Hippocampal formation (tissue), 2 donors: ENCODE measurements around the gene HSPA6.
A peak's percentile ranks its signal among the peaks of the same experiment; 100 is the strongest.
"Not testable (repeated sequence)": the region's sequence is repeated elsewhere in the genome, so short reads cannot be mapped to it uniquely, and the experiment has no call there.

Experiments
- DNase-seq, 2 donors: peaks; one replicate each; lab custom pipeline; 2025; lab: John Stamatoyannopoulos, UW

The HSPA6 gene

GRCh38 chr1:161532644-161533567 lies 8.6 kb downstream of the HSPA6 start:
- DNase-seq, result peak; percentile 43 to 88

- not testable (repeated sequence) for DNase-seq
Observed at GRCh38 chr1:161537068-161537669, 12.8 kb downstream of the HSPA6 start.

DNA sequence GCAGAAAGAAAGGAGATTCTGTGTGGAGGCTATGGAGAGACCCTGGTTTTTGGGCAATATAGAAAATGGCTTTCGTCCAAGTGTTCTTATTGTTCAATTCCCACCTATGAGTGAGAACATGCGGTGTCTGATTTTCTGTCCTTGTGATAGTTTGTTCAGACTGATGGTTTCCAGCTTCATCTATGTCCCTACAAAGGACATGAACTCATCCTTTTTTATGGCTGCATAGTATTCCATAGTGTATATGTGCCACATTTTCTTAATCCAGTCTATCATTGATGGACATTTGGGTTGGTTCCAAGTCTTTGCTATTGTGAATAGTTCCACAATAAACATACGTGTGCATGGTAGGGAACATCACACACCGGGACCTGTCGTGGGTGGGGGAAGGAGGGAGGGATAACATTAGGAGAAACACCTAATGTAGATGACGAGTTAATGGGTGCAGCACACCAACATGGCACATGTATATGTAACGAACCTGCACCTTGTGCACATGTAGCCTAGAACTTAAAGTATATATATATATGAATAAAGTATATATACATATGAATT lies 14.7 kb downstream of the HSPA6 start:
- not testable (repeated sequence) for DNase-seq

DNA sequence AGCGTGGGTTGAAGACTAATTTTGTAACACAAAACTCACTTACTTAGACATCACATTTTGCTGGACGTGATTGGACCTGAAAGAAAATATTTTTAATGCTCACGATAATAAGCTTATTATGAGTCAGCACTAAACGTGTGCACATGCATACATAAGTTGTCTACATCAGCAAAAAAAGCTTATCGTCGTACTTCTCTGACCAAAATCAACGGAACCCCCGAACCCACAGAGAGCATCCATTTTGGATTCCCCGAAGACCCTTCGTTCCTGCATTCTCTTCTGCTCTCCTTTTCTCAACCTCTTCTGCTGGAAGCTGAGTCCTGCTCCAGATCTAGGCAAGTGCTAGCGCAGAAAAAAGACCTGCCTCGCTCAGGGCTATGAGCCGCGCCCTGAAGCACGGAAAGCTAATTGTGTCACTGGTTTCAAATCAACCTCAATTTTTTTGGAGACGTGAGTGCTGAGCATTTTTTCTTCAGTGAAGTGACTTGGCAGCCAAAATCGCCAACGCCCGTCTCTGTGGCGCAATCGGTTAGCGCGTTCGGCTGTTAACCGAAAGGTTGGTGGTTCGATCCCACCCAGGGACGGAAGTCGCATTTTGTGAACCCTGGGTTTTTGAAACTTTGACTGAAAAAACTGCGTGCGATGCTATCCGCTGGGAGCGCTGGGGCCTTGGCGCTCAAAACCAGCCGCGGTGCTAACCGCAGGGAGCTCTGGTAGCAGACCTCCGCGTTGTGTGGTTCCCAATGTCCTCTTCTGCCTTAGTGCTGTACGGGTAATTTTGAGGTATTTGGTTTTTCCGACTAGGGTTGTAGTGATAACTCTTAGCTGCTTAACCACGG lies 15.6 kb downstream of the HSPA6 start:
- peak; percentile 58 to 63 for DNase-seq

DNA sequence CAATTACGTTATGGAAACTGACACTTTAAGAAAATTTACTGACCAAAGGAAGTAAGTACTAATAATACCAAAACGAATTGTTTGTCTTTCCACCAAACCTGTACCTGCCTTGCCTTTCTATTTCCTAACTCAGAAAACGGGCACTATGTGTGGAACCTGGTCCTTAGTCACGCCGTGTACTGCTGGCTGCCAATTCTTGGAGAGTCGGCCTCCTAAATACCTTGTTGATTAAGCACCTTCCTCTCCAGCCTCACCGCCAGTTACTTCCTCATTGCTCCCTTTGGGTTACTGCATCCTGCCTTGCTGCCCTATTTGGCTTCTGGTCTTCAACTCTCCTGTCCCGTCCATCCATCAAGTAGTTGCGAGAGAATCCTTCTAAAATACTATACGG lies 16.2 kb downstream of the HSPA6 start:
- not testable (repeated sequence) for DNase-seq

DNA sequence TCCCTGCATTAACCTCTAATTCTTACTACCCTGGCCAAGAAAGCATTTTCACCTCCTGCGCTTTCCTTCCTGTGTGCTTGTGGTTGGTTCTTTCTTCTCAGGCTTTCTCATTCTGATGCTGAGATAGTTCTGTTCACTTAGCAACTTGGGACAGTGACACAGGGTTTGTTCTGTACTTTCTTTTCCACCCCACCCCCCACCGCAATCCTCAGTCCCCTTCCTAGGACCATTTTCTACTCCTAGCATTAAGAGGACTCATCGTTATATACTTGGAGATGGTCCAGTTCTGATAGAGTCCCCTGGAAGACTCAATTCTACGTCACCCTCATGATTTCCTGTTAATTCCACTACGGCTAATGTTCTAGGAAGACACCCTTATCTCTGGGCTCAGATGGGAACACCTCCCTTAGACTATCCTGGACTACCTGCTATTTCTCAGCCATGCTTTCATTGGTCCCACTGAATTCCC lies 17.8 kb downstream of the HSPA6 start:
- not testable (repeated sequence) for DNase-seq

- not testable (repeated sequence) for DNase-seq
Observed at GRCh38 chr1:161543125-161543524, 18.8 kb downstream of the HSPA6 start.

DNA sequence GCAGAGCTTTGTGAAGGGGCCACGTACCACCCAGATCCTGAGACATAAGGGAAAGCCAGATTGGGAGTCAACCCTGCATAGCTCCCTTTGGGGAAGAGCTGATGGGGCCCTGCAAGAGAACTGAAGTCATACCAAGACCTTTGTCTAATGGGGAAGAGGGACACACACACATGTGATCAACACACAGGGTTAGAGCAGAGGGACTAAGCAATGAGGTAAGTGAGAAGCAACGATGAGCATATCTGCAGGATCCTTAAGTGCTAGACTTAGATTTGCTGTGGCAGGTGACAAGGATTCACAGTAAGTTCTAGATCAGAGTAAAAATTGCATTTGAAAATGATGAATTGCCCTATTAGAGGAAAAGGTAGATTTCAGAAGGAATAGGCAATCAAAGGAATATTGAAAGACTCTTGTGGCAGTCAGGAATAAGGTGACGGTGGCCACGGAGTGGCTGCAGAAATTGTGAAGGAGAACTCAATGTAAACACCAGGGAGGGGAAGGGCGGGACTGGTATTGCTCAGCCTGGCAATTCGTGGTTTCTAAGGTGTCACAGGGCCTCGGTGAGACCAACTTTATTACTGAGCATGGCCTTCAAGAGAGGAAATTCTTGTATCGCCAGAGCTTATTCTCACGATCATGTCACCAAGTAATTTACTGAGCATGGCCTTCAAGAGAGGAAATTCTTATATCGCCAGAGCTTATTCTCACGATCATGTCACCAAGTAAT lies 20.8 kb downstream of the HSPA6 start:
- DNase-seq, result not testable (repeated sequence)

GRCh38 chr1:161547995-161548741 lies 23.8 kb downstream of the HSPA6 start:
- not testable (repeated sequence) for DNase-seq

- DNase-seq, result not testable (repeated sequence)
Observed at GRCh38 chr1:161548749-161549406, 24.5 kb downstream of the HSPA6 start.

DNA sequence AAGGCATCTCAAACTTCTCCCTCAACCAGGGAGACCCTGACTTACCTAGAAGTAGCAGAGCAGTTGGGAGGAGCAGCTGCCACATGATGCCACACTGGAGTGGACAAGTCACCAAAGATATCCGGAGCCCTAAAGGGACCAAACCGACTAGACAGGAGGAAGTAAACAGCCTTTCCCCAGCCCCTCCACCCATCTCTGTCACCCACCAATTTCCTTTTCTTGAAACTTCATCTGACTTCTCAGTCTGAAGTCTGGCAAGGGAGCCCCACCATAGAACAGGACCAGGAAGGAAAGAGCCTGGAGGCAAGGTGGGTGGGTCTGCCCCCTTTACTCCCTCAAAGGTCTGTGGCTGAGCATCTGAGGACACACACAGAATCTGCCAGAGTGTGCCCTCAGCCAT lies 25.3 kb downstream of the HSPA6 start, which contains the start of gene FCGR3A:
TSS of gene FCGR3A (minus strand) at position 167 of the 400 bp plus-strand sequence. CDS start at position 85, 82 bp downstream.
- DNase-seq, result peak in 1 of 2 donors; percentile 23

DNA sequence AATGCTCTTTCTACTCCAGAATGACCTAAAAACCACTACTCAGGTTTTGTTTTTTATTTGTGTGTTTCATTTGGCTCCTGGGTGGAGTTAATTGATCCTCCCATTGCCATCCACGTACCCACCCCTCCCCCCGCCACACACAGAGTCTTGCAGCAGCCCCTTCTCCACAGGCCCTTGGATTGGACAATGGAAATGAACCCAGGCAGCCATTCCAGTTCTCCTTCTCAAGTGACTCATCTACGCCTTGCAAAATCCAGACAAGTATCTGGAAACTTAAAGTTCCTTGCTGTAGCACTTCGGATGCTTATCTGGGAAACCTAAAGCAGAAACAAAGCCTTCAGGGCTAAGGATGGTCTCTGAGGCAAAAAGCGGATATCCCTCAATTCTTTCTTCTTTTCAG lies 26.6 kb downstream of the HSPA6 start:
- not testable (repeated sequence) for DNase-seq

DNA sequence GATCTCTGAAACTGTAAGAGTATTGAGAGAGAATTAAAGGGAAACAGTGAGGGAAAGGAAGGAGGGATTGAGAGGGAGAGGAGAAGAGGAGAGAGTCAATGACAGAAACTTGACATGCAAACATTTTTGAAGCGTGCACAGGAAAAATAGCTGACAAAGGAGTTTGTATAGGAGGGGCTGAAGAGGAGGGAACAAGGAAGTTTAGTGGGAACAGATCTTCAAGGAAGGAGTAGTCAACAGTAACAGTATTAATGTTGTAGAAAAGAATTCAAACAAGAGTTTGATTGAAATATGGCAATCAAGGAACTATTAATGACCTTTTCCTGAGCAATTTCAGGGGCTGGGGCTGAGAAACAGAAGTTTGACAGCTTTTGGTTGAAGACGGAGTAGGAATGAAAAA lies 29.3 kb downstream of the HSPA6 start:
- not testable (repeated sequence) for DNase-seq

GRCh38 chr1:161554340-161554739 lies 30.0 kb downstream of the HSPA6 start:
- not testable (repeated sequence) for DNase-seq

- DNase-seq, result not testable (repeated sequence)
Observed at GRCh38 chr1:161554815-161555417, 30.6 kb downstream of the HSPA6 start.

DNA sequence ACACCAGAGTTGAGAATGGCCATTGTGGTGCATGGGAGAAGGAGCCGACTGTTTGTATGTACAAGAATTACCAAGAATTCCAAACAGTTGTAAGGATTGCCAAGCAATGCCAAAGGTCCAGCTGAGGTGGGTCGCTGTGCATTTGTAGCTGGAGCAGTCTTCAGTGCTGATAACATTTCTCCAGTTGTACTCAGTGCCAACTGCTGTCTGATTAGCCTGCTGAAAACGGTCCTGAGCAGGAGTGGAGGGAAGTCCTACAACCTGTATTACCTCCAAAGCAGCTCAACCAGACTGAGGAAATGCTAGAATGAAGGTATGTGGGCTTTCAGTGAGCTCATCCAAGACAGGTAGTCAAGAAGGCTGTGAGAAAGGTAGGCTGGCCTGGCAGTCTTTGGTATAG lies 31.8 kb downstream of the HSPA6 start:
- DNase-seq, result not testable (repeated sequence)

DNA sequence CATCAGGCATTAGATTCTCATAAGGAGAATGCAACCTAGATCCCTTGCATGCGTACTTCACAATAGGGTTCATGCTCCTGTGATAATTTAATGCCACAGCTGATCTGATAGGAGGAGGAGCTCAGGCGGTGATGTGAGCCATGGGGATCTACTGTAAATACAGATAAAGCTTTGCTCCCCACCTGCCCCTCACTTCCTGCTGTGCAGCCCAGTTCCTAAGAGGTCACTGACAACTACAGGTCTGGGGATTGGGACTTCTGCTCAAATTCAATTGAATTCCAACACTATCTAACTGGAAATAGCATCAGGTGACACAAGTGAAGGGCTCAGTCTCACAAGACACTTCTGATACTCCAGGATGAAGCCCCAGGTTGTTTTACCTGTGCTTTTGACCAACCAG lies 32.6 kb downstream of the HSPA6 start:
- DNase-seq, result not testable (repeated sequence)

DNA sequence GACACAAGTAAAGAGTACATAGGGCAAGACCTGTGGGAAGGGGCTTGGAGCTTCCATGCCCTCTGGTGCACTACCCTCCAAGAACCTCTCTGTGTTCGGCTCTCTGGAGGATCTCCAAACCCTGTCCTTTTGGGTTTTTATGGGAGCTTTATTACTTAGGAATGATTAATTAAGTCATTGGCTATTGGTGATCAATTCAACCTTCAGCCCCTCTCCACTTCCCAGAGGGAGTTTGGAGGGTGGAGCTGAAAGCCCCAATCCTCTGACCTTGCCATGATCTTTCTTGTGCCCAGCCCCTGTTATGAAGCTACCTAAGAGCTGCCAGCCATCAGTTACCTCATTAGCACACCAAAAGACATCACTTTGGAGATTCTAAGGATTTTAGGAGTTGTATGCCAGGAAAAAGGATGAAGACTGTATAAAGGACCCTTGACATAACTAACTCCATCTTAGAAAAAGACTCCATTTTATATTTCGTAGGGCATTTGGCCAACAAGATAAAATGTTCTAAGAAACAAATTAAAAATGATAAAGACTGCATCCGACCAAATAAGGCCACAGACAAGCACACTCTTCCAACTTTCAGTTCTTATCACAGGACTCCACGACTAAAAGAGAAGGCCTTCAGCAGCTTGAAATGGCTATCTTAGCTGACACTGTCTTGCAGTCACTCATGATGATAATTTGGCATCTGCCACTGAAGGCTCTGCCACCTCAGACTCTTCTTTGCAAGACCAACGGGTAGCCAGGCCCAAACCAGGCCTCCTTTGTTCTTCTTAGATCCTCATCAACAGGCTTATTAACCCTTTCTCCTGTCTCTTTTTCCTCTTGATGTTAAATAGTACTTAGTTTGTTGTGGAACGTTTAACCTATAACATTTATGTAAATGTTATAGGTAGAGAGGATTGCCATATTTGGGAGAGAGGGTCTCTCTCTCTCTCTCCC lies 33.4 kb downstream of the HSPA6 start:
- not testable (repeated sequence) for DNase-seq
